Measurements from ENCODE around the gene IL31RA.
"Not testable (repeated sequence)": the region's sequence is repeated elsewhere in the genome, so short reads cannot be mapped to it uniquely, and the experiment has no call there.

IL31RA gene

GRCh38 chr5:55935371-55935770 is 84.2 kb downstream of the IL31RA start:
- Histone ChIP-seq H3K27me3 (ENCODE audit: insufficient read depth, low read length, poor library complexity, severe bottlenecking) (no peaks in the 10 kb centered on the region), H3F3A (ENCODE audit: low read depth) (no peaks in the 10 kb centered on the region), H3K36me3 (ENCODE audit: insufficient read depth, low read length) (no peaks in the 10 kb centered on the region), H4K20me1 (ENCODE audit: insufficient read depth, low read length, poor library complexity, severe bottlenecking) (no peaks in the 10 kb centered on the region), H2AFZ (ENCODE audit: low read length) (no peak overlapping the region), H3K4me1 (ENCODE audit: insufficient read depth, low read length, poor library complexity, severe bottlenecking) (no peaks in the 10 kb centered on the region), H3K9me3 (ENCODE audit: insufficient read depth, low read depth, low read length) (no peaks in the 10 kb centered on the region), H3K9me2 (replicated peaks; ENCODE audit: low read depth, low read length) (no peaks in the 10 kb centered on the region), H3K4me3 (ENCODE audit: low read length, poor library complexity, severe bottlenecking) (no peak overlapping the region), H3K79me2 (ENCODE audit: insufficient read depth, low read length) (no peaks in the 10 kb centered on the region), H3K4me2 (ENCODE audit: low read depth, low read length, poor library complexity, severe bottlenecking) (no peak overlapping the region), H3K9ac (ENCODE audit: low read depth, low read length, poor library complexity, severe bottlenecking) (no peak overlapping the region)
- TF ChIP-seq EZH2phosphoT487 (IDR thresholded peaks at IDR 0.05; ENCODE audit: borderline replicate concordance), result no peak
- no peak for TF ChIP-seq CTCF (conservative IDR thresholded peaks at IDR 0.05; ENCODE audit: low read length)

GRCh38 chr5:55936100-55936693 is 85.0 kb downstream of the IL31RA start:
- H3K4me1 ChIP-seq (ENCODE audit: insufficient read depth, low read length, poor library complexity, severe bottlenecking), result no peaks in the 10 kb centered on the region
- H3K9me2 ChIP-seq (replicated peaks; ENCODE audit: low read depth, low read length), result no peaks in the 10 kb centered on the region
- no peaks in the 10 kb centered on the region for H3K79me2 ChIP-seq (ENCODE audit: insufficient read depth, low read length)
- TF ChIP-seq EZH2phosphoT487 (IDR thresholded peaks at IDR 0.05; ENCODE audit: borderline replicate concordance) (no peak), CTCF (conservative IDR thresholded peaks at IDR 0.05; ENCODE audit: low read length) (peak; percentile 97)
- H3F3A ChIP-seq (ENCODE audit: low read depth), result no peaks in the 10 kb centered on the region
- no peak overlapping the region for H3K4me3 ChIP-seq (ENCODE audit: low read length, poor library complexity, severe bottlenecking)
- H3K36me3 ChIP-seq (ENCODE audit: insufficient read depth, low read length), result no peaks in the 10 kb centered on the region
- no peaks in the 10 kb centered on the region for H3K27me3 ChIP-seq (ENCODE audit: insufficient read depth, low read length, poor library complexity, severe bottlenecking)
- no peaks in the 10 kb centered on the region for H3K9me3 ChIP-seq (ENCODE audit: insufficient read depth, low read depth, low read length)
- no peaks in the 10 kb centered on the region for H4K20me1 ChIP-seq (ENCODE audit: insufficient read depth, low read length, poor library complexity, severe bottlenecking)
- no peak overlapping the region for H2AFZ ChIP-seq (ENCODE audit: low read length)
- H3K9ac ChIP-seq (ENCODE audit: low read depth, low read length, poor library complexity, severe bottlenecking), result no peak overlapping the region
- no peak overlapping the region for H3K4me2 ChIP-seq (ENCODE audit: low read depth, low read length, poor library complexity, severe bottlenecking)

GRCh38 chr5:55937598-55937997 is 86.4 kb downstream of the IL31RA start:
- not testable (repeated sequence) for H3F3A ChIP-seq (ENCODE audit: low read depth); H3K4me2 ChIP-seq (ENCODE audit: low read depth, low read length, poor library complexity, severe bottlenecking); H3K9ac ChIP-seq (ENCODE audit: low read depth, low read length, poor library complexity, severe bottlenecking); H3K27me3 ChIP-seq (ENCODE audit: insufficient read depth, low read length, poor library complexity, severe bottlenecking); H3K4me3 ChIP-seq (ENCODE audit: low read length, poor library complexity, severe bottlenecking); H3K79me2 ChIP-seq (ENCODE audit: insufficient read depth, low read length); H2AFZ ChIP-seq (ENCODE audit: low read length); H3K36me3 ChIP-seq (ENCODE audit: insufficient read depth, low read length); H3K4me1 ChIP-seq (ENCODE audit: insufficient read depth, low read length, poor library complexity, severe bottlenecking); H3K9me2 ChIP-seq (replicated peaks; ENCODE audit: low read depth, low read length); H4K20me1 ChIP-seq (ENCODE audit: insufficient read depth, low read length, poor library complexity, severe bottlenecking); H3K9me3 ChIP-seq (ENCODE audit: insufficient read depth, low read depth, low read length)

- H3K9ac ChIP-seq (ENCODE audit: low read depth, low read length, poor library complexity, severe bottlenecking); H2AFZ ChIP-seq (ENCODE audit: low read length); H3K4me2 ChIP-seq (ENCODE audit: low read depth, low read length, poor library complexity, severe bottlenecking); H3K36me3 ChIP-seq (ENCODE audit: insufficient read depth, low read length); H3K9me2 ChIP-seq (replicated peaks; ENCODE audit: low read depth, low read length); H3K4me3 ChIP-seq (ENCODE audit: low read length, poor library complexity, severe bottlenecking); H4K20me1 ChIP-seq (ENCODE audit: insufficient read depth, low read length, poor library complexity, severe bottlenecking); H3F3A ChIP-seq (ENCODE audit: low read depth); H3K27me3 ChIP-seq (ENCODE audit: insufficient read depth, low read length, poor library complexity, severe bottlenecking); H3K79me2 ChIP-seq (ENCODE audit: insufficient read depth, low read length); H3K9me3 ChIP-seq (ENCODE audit: insufficient read depth, low read depth, low read length); H3K4me1 ChIP-seq (ENCODE audit: insufficient read depth, low read length, poor library complexity, severe bottlenecking): not testable (repeated sequence)
Measured at GRCh38 chr5:55941154-55941553, 90.0 kb downstream of the IL31RA start.
